HG03159 (cell line): ENCODE data around the gene PRKAG2.

Source experiments
- ATAC-seq: cut with Tn5 transposase; IDR thresholded peaks from one replicate; pipeline ENCODE4 v1.9.1; 2021; ENCODE audit warnings: mild to moderate bottlenecking, moderate library complexity; ENCODE audit not compliant: unreplicated experiment

PRKAG2 gene

DNA sequence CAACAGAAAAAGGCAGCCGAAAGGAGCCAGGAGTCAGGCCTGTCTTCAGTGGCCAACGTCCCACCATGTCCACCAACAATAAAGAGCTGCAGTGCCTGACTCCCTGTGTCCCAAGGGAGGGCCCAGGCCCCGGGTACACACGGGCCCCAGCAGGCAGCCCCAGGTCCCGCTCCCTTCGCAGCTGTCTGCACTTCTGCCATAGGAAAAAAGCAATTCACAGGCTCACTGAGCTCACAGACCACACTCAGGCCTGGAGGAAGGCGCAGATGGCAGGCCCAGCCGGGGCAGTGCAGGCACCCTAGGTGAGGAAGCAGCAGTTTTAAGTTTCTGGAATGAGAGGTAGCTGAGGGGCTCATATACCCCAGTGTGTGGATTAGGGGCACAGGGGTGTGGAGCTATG lies 100.5 kb downstream of the PRKAG2 start:
- no peak for ATAC-seq

DNA sequence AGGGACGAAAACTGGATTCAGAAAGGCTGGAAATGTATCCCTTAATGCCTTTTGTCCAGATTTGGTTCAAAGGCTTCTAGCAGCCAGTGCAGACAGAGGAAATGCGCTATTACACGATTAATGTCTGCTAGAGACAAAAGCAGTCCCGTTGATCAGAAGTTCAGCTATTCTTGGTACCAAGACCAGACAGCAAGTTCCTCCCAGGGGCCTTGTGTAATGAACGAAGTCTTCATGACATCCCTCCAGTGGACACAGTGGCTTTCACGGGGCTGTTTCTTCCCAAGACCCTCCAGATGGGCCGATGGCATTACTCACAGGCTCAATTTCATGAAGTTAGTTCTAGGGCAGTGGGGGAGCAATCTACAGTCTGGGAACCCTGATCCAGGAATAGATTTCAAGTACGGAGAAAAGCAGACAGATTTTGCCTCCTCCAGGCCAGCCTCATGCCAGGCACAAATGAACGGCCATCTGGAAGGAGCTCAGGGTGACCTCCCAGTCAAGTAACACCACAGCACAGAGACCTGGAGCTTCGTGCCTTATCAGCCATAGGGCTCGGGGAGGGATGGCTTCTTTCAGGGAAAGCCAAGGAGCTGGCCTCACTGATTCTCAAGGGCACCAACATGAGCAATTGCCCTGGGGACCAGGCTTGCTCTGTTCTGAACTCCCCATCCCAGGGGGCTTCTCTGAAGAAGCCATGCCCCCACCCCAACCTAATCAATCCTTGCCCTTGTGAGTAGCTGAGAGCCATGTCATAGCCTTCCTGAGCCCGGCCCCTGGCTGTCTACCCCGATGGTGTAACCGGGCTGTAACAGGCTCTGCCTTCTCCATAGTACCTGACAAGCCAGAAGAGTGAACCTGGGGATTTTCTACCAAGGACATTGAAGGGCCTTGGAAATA lies 101.1 kb downstream of the PRKAG2 start:
- ATAC-seq, result no peak

DNA sequence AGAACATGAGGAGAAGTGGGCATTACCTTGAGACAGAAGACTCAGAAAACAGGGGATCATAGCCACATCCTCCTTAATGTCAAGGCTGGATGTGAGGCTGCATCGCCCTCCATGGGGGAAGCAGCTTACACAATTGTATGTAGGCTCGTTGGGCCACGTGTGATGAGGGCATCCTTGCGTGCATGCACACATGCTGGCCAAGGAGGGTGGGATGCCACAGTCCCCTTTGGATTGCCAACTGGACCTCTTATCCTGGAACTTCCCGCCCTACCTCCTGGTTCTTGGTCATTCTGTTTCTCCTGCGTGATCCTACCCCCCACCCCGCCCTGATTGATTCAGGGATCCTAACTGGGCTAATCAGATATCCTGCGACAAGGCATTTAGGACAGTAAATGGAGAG lies 102.0 kb downstream of the PRKAG2 start:
- ATAC-seq, result no peak

DNA sequence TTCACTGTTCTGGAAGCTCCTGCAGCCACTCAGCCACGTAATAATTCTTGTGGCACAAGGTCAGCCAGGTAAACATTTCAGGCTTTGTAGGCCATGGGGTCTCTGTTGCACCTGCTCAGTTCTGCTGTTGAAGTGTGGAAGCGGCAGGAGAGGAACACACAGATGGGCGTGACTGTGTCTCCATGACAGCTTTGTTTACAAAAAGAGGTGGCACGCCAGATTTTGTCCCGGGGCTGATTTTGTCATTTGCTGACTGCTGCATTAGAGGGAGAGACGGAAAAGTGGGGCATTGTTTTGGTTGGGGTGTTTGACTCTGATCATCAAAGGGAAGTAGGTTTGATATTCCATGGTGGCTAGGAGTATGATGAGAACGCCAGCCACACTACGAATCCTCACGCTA lies 103.1 kb downstream of the PRKAG2 start:
- ATAC-seq, result no peak

DNA sequence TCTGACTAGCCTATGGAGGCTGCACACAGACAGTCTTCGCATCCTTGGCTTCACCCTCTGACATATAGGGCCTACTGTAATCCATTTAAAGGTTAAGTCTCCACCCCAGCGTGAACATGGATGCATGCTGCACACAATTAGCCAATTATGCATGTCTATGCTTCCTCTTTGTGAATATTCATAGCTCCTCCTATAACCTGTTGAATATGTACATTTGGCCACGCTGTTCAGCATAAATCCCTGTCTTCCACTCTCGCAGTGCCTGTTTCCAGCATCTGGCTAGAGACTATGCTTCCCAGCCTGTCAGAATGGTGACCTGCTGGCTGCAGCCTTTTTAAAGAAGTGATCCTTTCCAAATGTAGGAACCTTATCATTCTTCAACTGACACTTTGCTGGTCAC lies 106.7 kb downstream of the PRKAG2 start:
- ATAC-seq, result no peak

DNA sequence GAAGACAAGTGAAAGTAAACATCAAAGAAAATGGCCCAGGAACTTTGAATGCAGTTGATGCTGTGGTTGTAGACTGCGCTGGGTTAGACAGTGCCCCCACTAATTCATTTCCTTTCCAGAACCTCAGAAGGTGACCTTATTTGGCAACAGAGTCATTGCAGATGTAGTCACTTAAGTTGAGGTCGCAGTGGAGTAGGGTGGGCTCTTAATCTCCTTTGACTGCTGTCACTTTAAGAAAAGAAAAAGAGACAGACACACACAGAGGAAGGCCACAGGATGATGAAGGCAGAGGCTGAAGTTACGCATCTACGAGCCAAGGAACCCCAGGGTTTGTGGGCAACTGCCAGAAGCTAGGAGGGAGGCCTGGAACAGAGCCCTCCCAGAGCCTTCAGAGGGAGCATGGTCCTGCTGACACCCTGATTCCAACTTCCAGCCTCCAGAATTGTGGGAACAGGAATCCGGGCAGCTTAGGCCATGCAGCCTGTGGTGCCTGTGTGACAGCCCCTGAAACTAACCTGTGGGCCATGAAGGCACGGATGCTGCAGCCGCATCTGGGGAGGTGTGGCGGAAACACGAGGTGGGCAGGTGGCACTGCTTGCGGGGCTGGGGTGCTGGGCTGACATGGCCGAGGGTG lies 107.6 kb downstream of the PRKAG2 start:
- no peak for ATAC-seq

DNA sequence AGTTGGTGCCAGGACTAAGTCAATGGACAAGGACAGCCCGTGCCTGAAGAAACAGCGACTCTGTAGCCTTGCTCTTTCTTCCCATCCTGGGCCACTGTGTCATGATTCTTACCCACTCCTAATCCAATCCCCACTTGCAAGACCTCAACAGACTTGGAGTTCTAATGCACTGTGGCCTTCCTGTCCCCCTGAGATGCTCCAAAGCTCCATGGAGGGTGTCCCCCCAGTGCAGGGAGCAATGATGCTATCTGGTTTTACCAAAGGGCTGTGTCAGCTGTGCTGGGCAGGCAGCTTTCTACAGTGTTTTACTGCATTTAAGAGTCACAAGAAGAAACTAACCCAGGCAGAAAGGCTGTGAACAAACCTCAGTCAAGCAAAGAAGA lies 108.1 kb downstream of the PRKAG2 start:
- ATAC-seq, result no peak

DNA sequence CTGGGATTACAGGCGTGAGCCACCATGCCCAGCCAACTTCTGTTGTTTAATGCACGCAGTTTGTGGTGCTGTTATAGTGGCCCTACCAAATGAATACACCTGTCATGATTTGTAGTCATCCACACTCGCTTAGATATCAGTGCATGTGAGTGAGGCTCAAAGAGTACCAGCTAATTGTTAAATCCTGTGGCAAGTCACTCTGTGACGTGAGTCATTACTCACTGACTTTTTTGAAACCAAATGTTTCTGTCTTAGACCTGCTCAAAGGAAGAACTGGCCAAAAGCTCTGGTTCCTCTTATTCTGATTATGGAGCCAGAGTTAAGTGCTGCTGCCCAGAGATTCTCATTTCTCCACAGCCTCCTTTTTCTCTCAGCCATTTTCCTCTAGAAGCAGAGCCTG lies 109.4 kb downstream of the PRKAG2 start:
- ATAC-seq, result no peak

DNA sequence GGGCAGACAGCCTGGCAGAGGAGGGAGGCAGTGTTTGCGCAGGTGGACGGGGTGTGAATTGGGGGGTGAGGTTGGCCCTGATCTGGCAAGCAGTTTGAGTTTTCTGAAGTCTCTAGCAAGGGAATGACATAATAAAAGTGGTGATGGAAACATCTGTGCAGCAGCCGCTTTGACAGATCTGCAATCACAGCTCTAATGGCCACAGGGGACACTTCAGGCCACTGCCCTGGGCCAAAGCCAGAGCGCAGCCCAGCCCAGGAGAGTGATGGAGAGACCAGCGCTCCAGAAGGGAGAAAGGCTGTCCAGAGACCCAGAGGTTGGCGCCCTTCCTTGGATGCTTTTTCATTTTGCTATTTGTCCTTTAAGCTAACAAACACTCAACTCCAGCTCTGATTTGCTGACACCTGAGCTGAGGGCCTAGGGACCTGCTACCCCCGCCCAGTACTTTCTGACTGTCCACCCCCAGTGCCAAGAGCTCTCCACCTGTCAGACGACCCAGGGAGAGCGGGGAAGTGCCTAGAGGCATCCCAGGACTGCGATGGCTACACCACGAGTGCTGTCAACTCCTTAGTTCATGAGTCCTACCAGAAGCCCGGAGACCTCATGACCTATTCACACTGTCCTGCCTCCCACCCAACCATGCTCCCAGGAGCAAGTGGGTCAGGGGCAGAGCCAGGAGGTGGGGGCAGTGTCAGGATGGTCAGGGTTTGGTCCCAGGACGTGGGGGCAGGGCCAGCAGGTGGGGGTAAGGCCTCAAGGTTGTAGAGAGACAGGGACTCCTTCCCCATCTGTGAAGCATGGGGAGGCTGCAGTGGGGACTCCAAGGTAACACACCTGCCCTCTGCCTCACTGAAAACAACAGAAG lies 112.6 kb downstream of the PRKAG2 start:
- no peak for ATAC-seq

DNA sequence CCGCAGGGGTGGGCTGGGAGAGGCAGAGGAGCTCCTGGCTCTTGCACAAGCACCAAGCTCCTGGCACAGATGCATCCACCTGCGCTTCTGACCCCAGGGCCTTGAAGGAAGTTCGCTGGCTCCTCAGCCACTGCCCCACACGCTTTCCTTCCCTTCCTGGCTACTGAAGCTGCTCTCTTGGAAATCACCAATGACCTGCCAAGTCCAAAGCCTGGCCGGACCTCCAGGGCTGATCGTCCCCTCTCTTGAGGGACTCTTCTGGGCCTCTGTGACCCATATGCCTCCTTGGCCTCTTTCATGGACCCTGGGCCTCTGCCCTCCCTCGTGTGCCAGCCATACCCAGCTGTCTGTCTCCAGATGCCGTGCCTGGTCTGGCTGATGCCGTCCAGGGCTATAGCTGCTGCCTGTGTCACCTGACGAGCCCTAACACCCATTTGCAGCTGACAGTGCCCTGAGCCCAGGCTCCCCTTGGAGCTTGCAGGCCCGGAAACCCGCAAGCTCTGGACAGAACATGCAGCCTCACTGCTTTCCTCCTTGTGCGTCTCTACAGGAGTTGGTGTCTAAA lies 113.4 kb downstream of the PRKAG2 start:
- ATAC-seq, result no peak

DNA sequence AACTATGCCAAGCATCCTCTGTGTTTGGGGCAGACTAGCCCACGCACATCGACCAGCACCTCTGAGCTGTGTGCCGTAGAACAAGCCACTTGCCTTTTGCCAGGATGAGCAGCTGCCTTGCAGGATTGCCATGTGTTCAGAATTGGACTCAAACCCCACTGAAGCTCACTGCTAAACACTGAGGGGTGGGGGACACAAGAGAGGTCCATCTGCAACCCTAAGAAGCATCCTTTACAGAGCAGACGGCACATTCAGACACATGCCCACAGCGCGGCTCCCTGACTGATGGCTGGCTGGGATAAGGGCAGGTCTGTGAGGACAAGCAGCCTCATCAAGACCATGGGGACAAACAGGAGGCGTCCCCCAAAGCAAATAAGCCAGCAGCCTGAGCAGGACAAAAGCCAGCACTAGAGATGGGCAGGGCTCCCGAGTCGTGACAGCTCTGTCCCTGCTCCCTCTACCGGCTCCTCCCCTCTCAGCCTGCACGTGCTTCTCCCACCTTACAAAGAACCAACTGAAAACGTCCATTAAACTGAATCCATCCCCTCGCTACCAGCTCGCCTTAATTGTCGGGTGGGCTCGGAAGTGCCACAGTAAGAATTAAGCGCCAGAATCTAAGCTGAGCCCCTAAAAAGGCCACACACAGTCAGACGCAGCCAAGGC lies 114.2 kb downstream of the PRKAG2 start:
- no peak for ATAC-seq

DNA sequence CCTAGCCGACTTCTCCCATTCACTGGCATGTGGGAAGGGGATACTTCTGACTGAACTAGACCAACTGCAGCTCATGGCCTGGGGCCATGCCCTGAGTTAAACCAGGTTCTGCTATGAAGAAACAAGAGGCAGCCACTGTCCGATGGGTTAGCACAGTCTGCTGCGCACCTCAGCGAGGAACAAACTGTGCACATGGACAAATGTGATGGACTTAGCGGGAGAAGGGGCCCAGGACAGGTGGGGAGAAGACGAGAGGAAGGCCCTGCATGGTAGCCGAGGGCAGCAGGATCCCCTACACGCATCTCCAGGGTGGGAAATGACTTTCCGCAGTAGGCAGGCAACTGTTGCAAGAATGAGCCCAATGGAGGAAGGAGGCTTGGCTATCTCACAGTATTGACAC lies 115.0 kb downstream of the PRKAG2 start:
- ATAC-seq, result no peak

DNA sequence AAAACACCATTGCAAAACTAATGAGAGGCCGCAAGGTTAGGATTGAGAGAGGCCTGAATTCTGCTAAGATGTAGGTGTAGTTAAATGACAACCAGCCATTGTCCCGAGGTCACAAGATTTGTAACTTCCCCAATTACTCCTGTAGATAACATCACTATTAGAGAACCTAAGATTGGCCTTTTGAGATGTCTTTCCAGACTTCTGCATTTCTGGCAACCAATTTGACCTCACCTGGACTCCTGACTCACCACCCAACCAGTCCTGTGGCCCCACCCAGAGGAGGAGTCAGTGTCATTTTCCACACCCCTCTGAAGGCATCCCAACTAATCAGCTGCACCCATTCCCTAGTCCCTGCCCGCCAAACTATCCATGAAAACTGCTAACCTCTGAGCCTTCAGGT lies 115.7 kb downstream of the PRKAG2 start:
- no peak for ATAC-seq

DNA sequence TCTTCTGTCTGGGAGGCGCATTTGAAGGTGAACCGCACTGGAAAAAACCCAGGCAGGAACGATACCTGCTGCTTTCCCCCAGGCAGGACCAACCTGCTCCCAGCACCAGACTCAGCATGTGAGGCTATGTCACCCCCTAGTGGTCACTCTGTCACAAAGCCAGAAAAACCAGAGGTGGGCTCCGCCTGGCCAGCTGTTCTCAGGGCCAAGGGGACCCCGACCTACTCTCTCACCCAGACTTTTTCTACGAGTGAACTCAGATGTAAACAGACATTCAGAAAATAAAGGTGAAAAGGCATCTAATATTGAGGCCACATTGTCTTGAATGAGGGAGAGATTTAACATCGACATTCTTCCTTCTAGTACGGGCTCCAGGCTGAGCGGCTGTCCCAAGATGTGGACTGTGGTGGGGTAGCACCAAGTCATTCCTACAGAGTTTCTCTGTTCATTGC lies 117.3 kb downstream of the PRKAG2 start:
- ATAC-seq, result peak; percentile 52

DNA sequence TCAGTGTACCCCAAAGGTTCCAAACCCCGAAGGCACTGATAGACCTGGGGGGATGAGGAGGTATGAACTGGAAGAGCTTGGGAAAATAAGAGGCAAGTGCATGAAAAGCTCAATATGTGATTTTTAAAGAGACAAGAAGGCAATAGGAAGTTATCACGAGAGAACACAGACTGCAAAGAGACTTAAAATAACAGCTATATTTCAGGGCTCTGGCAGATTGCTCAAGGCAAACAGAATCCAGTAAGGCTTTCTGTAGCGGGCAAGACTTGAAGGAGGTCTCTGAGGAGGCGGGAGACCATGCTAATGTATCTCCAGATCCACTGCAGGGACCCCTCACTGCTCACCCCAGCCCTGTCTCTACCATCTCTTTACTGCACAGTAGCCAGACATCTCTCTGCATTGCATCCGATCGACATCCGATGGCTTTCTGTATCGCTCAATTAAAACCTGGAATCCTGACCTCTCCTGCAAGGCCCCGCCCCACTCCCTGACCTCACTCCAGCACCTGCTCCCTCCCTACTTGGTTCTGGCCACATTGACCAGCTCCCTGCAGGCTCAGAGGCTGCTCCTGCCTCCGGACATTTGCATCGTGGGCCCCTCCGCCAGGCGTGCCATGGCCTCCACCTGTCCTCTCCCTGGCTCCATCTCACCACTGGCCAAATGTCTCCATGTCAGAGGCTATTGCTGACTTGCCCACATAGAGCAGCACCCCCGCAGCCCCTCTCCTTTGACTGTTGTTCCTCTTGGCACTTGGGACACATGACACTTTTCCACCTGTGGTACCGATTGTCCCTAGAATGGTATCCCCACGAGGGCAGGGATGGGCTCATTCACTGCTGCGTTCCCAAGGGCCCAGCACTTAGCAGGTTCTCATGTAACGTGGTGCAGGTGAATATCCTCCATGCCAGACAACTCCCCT lies 118.0 kb downstream of the PRKAG2 start:
- no peak for ATAC-seq

DNA sequence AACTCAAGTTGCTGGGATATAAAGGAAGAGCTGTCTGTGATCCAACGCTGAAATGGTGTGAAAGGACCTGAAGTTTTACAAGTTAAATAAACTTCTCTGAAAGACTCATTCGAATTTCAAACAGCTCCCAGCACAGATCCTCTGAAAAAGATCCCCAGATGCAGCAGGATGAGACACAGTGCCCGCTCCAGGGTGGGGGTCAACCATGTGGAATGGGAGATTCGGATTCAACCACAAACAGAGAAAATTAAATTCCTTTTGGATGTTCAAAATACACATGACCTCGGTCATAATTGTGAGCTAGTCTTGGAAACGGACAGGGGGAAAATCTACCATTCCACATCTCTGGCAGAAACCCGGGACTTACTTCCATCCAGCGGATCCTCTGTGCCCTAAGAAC lies 119.6 kb downstream of the PRKAG2 start:
- no peak for ATAC-seq

DNA sequence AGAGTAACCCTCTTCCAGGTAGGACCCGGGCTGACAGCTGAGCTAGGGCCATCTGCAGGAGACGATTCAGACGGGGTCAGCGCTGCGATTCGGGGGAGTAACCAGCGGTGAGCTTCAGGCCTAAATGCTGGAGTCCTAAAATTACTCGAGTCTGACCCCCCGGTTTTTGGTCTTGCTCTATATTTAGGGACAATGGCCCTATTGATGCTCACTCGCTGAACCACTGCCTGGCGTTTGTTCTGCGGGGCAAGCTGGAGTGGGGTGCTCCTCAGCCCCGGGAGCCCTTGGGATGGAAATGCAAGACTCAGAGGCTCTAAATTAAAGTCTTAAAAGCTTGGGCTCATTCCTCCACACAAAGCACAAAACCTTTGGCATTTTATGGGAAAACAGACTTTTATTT lies 120.0 kb downstream of the PRKAG2 start:
- no peak for ATAC-seq

DNA sequence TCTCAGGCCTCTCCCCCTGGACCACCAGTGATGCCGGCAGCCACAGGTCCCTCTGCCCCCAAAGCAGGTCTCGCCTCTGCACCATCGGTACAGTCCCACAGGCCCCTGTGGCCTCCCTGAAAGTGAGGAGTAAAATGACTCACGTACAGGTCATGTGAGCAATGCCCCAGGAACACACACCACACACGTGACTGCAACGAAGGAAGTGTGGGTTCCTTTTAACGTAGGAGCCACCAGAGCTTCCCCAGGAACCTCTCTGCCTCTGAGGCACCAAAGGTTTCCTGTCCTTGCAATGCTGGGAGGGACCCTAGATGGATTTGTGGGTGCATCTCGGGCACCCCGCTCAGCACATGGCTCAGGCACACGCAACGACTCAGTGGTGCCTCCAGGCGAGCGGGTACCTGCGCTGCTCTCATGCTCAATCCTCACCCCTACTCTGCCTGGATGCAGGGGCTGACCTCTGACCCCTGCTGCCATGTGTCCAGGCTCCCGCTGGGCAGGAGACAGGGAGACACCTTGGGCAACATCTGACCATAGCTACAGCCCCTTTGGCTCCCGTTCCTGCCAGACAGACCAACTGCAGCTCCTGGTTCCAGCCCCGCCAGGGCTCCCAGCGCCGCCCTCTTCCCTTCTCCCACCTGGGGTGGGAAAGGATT lies 120.7 kb downstream of the PRKAG2 start:
- ATAC-seq, result no peak
